Measurements from ENCODE around the gene MPRIP. TPM values are rescaled to one million over a fixed set of nuclear protein-coding genes. Genes with fewer than 3 reads are reported as not detected.
A peak's percentile ranks its signal among the peaks of the same experiment; 100 is the strongest.

The MPRIP gene
- total RNA-seq, 2 experiments from 2014 or later, result 145 to 157 TPM

- Mint-ChIP-seq H3K27me3 (no peaks in the 10 kb centered on the region), H3K27ac (peak overlapping the region; percentile 72), H3K4me1 (ENCODE audit: low read depth) (peaks cover 54% of the 10 kb centered on the region), H3K36me3 (peaks cover 36% of the 10 kb centered on the region), H3K9me3 (no peaks in the 10 kb centered on the region), H3K4me3 (no peak overlapping the region)
- no peak for DNase-seq
- CTCF ChIA-PET, result interaction anchor here (1.1 to 1.4 kb wide), 2 partner anchors 8 to 30 kb away, joined by 3 to 5 read pairs; no protein-coding TSS in a partner anchor
- POLR2A ChIA-PET, result interaction anchor here (1.0 kb wide), 1 partner anchor 33 kb away, joined by 3 read pairs; no protein-coding TSS in a partner anchor
- intact Hi-C loops (cut with micrococcal nuclease), result loop anchor here (1.0 to 5.0 kb wide), 4 partner anchors 29 to 155 kb away; no protein-coding TSS in a partner anchor
Measured at GRCh38 chr17:17149520-17150447, 107.5 kb downstream of the MPRIP start.

- CTCF ChIA-PET, result interaction anchor here (1.1 kb wide), 1 partner anchor 9 kb away, joined by 3 read pairs; no protein-coding TSS in a partner anchor
- DNase-seq, result no peak
- Mint-ChIP-seq H3K27ac (peak overlapping the region; percentile 72), H3K4me1 (ENCODE audit: low read depth) (peaks cover 58% of the 10 kb centered on the region), H3K27me3 (no peaks in the 10 kb centered on the region), H3K4me3 (no peak overlapping the region), H3K9me3 (no peaks in the 10 kb centered on the region), H3K36me3 (peaks cover 34% of the 10 kb centered on the region)
- POLR2A ChIA-PET, result interaction anchor here (1.0 kb wide), 1 partner anchor 32 kb away, joined by 3 read pairs; no protein-coding TSS in a partner anchor
- intact Hi-C loops (cut with micrococcal nuclease), result loop anchor here (1.0 to 2.0 kb wide), 3 partner anchors 30 to 154 kb away; no protein-coding TSS in a partner anchor
Measured at GRCh38 chr17:17150448-17150800, 108.2 kb downstream of the MPRIP start.

GRCh38 chr17:17151055-17151454 is 108.8 kb downstream of the MPRIP start:
- H3K4me3 Mint-ChIP-seq, result no peak overlapping the region
- H3K9me3 Mint-ChIP-seq, result no peaks in the 10 kb centered on the region
- H3K4me1 Mint-ChIP-seq (ENCODE audit: low read depth), result peaks cover 62% of the 10 kb centered on the region
- intact Hi-C loops (cut with micrococcal nuclease), result loop anchor here (1.0 to 2.0 kb wide), 4 partner anchors 28 to 154 kb away; no protein-coding TSS in a partner anchor
- DNase-seq, result peak; percentile 71
- H3K27ac Mint-ChIP-seq, result peak overlapping the region; percentile 67
- no peaks in the 10 kb centered on the region for H3K27me3 Mint-ChIP-seq
- H3K36me3 Mint-ChIP-seq, result peaks cover 38% of the 10 kb centered on the region
- ChIA-PET CTCF (interaction anchor here (1.1 to 2.4 kb wide), 2 partner anchors 9 kb away, joined by 3 to 8 read pairs; no protein-coding TSS in a partner anchor), POLR2A (no interaction called here)

DNA sequence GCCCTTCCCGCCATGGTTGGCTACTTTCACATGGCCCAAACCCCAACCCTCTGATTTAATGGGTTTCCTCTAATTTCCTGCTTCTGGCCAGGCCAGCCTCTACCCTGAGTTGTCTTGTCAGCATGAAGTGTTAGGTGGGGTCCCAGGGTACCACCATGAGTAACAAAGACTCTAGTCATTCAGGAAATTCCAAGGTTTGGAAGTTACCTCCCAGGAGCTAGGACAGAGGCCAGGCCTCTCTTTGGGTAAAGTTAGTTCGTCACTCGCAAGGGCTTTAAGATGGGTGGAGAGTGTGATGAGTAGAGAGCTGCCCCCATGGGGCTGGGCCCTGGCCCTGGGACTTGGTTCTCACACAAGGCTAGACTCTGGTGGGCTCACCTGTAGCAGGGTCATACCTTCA is 109.3 kb downstream of the MPRIP start:
- DNase-seq, result no peak
- Mint-ChIP-seq H3K27ac (peak overlapping the region; percentile 67), H3K4me1 (ENCODE audit: low read depth) (peaks cover 62% of the 10 kb centered on the region), H3K36me3 (peaks cover 38% of the 10 kb centered on the region), H3K27me3 (no peaks in the 10 kb centered on the region), H3K4me3 (no peak overlapping the region), H3K9me3 (no peaks in the 10 kb centered on the region)
- intact Hi-C loops (cut with micrococcal nuclease), result loop anchor here (1.0 to 2.0 kb wide), 4 partner anchors 28 to 153 kb away; no protein-coding TSS in a partner anchor
- POLR2A ChIA-PET, result interaction anchor here (1.2 kb wide), 1 partner anchor 32 kb away, joined by 4 read pairs; no protein-coding TSS in a partner anchor
- CTCF ChIA-PET, result interaction anchor here (2.4 kb wide), 1 partner anchor 9 kb away, joined by 8 read pairs; no protein-coding TSS in a partner anchor

DNA sequence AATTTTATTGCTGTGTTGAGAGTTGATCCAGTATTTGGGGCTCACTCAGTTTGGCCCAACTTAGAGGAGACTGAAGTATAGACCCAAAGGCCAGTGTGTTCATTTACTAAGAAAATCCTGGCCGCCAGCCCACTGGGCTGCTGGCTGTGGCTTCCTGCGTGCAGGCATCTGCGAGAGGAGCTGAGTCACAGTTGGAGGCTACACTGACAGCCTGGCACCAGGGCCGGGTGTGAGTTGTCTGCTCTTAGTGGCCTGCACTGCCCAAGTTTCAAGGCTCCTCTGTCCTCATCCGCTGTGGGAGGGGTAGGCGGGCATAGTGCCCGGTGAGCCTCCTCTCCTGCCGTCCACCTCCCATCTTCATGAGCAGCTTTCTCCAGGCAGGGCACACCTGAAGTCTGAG is 109.7 kb downstream of the MPRIP start:
- peak overlapping the region; percentile 51 for H3K27ac Mint-ChIP-seq
- POLR2A ChIA-PET, result interaction anchor here (1.2 kb wide), 1 partner anchor 32 kb away, joined by 4 read pairs; no protein-coding TSS in a partner anchor
- H3K9me3 Mint-ChIP-seq, result no peaks in the 10 kb centered on the region
- peaks cover 37% of the 10 kb centered on the region for H3K36me3 Mint-ChIP-seq
- H3K27me3 Mint-ChIP-seq, result no peaks in the 10 kb centered on the region
- intact Hi-C loops (cut with micrococcal nuclease), result loop anchor here (1.0 to 2.0 kb wide), 4 partner anchors 27 to 153 kb away; no protein-coding TSS in a partner anchor
- CTCF ChIA-PET, result interaction anchor here (2.4 kb wide), 1 partner anchor 10 kb away, joined by 8 read pairs; no protein-coding TSS in a partner anchor
- DNase-seq, result peak; percentile 66
- H3K4me3 Mint-ChIP-seq, result no peak overlapping the region
- peaks cover 60% of the 10 kb centered on the region for H3K4me1 Mint-ChIP-seq (ENCODE audit: low read depth)

- POLR2A ChIA-PET, result interaction anchor here (1.2 to 1.4 kb wide), 2 partner anchors 10 to 31 kb away, joined by 4 to 5 read pairs; no protein-coding TSS in a partner anchor
- CTCF ChIA-PET, result interaction anchor here (2.4 kb wide), 1 partner anchor 10 kb away, joined by 8 read pairs; no protein-coding TSS in a partner anchor
Measured at GRCh38 chr17:17152385-17152784, 110.1 kb downstream of the MPRIP start.

GRCh38 chr17:17153071-17153470 is 110.8 kb downstream of the MPRIP start:
- H3K27me3 Mint-ChIP-seq, result no peaks in the 10 kb centered on the region
- H3K4me3 Mint-ChIP-seq, result no peak overlapping the region
- no peak for DNase-seq
- peaks cover 55% of the 10 kb centered on the region for H3K4me1 Mint-ChIP-seq (ENCODE audit: low read depth)
- CTCF ChIA-PET, result interaction anchor here (0.7 to 2.4 kb wide), 3 partner anchors 11 to 160 kb away, joined by 3 to 8 read pairs (median 3); no protein-coding TSS in a partner anchor
- peaks cover 28% of the 10 kb centered on the region for H3K36me3 Mint-ChIP-seq
- no peaks in the 10 kb centered on the region for H3K9me3 Mint-ChIP-seq
- intact Hi-C loops (cut with micrococcal nuclease), result no loop called here
- H3K27ac Mint-ChIP-seq, result no peak overlapping the region
- POLR2A ChIA-PET, result interaction anchor here (1.4 kb wide), 1 partner anchor 11 kb away, joined by 5 read pairs; no protein-coding TSS in a partner anchor

More at GRCh38 chr17:17152385-17152784, 110.1 kb downstream of the MPRIP start:
- DNase-seq, result no peak
- intact Hi-C loops (cut with micrococcal nuclease), result no loop called here
- H3K9me3 Mint-ChIP-seq, result no peaks in the 10 kb centered on the region
- peak overlapping the region; percentile 51 for H3K27ac Mint-ChIP-seq
- no peaks in the 10 kb centered on the region for H3K27me3 Mint-ChIP-seq
- H3K4me1 Mint-ChIP-seq (ENCODE audit: low read depth), result peaks cover 60% of the 10 kb centered on the region
- no peak overlapping the region for H3K4me3 Mint-ChIP-seq
- peaks cover 34% of the 10 kb centered on the region for H3K36me3 Mint-ChIP-seq

- H3K27ac Mint-ChIP-seq, result no peak overlapping the region
Measured at GRCh38 chr17:17153709-17154108, 111.5 kb downstream of the MPRIP start.

GRCh38 chr17:17154556-17154955 is 112.3 kb downstream of the MPRIP start:
- Mint-ChIP-seq H3K4me3 (no peak overlapping the region), H3K36me3 (peaks cover 32% of the 10 kb centered on the region), H3K27ac (peak overlapping the region; percentile 15), H3K27me3 (no peaks in the 10 kb centered on the region), H3K9me3 (no peaks in the 10 kb centered on the region), H3K4me1 (ENCODE audit: low read depth) (peaks cover 55% of the 10 kb centered on the region)
- intact Hi-C loops (cut with micrococcal nuclease), result no loop called here
- POLR2A ChIA-PET, result no interaction called here
- no peak for DNase-seq
- CTCF ChIA-PET, result no interaction called here

More at GRCh38 chr17:17153709-17154108, 111.5 kb downstream of the MPRIP start:
- peaks cover 55% of the 10 kb centered on the region for H3K4me1 Mint-ChIP-seq (ENCODE audit: low read depth)
- ChIA-PET POLR2A (interaction anchor here (1.4 kb wide), 1 partner anchor 12 kb away, joined by 5 read pairs; no protein-coding TSS in a partner anchor), CTCF (interaction anchor here (0.9 to 2.4 kb wide), 2 partner anchors 12 to 159 kb away, joined by 3 to 8 read pairs; no protein-coding TSS in a partner anchor)
- peaks cover 28% of the 10 kb centered on the region for H3K36me3 Mint-ChIP-seq
- intact Hi-C loops (cut with micrococcal nuclease), result no loop called here
- no peaks in the 10 kb centered on the region for H3K27me3 Mint-ChIP-seq
- no peak for DNase-seq
- no peaks in the 10 kb centered on the region for H3K9me3 Mint-ChIP-seq
- no peak overlapping the region for H3K4me3 Mint-ChIP-seq

GRCh38 chr17:17154981-17155380 is 112.7 kb downstream of the MPRIP start:
- H3K4me1 Mint-ChIP-seq (ENCODE audit: low read depth), result peaks cover 52% of the 10 kb centered on the region
- no peak overlapping the region for H3K4me3 Mint-ChIP-seq
- ChIA-PET POLR2A (no interaction called here), CTCF (interaction anchor here (0.6 kb wide), 1 partner anchor 22 kb away, joined by 3 read pairs; no protein-coding TSS in a partner anchor)
- no peak for DNase-seq
- H3K9me3 Mint-ChIP-seq, result no peaks in the 10 kb centered on the region
- no peaks in the 10 kb centered on the region for H3K27me3 Mint-ChIP-seq
- peaks cover 30% of the 10 kb centered on the region for H3K36me3 Mint-ChIP-seq
- H3K27ac Mint-ChIP-seq, result peak overlapping the region; percentile 15
- intact Hi-C loops (cut with micrococcal nuclease), result no loop called here

- Mint-ChIP-seq H3K4me3 (no peak overlapping the region), H3K9me3 (no peaks in the 10 kb centered on the region), H3K27ac (peak overlapping the region; percentile 38), H3K4me1 (ENCODE audit: low read depth) (peaks cover 46% of the 10 kb centered on the region), H3K27me3 (no peaks in the 10 kb centered on the region), H3K36me3 (peaks cover 30% of the 10 kb centered on the region)
- intact Hi-C loops (cut with micrococcal nuclease), result no loop called here
- ChIA-PET POLR2A (no interaction called here), CTCF (interaction anchor here (0.6 to 1.0 kb wide), 2 partner anchors 12 to 21 kb away, joined by 3 to 4 read pairs; no protein-coding TSS in a partner anchor)
- DNase-seq, result peak; percentile 21
Measured at GRCh38 chr17:17155568-17155967, 113.3 kb downstream of the MPRIP start.

Data from activated CD4-positive, alpha-beta memory T cell treated with anti-CD3 and anti-CD28 coated beads for 36 hours (primary cell).